GM10847 (cell line): ENCODE measurements around the gene ABL1.

Experiments used
- POLR2A ChIP-seq: IDR thresholded peaks from 2 replicates; pipeline ENCODE4 v1.6.1; 2011; ENCODE audit not compliant: insufficient read length; ENCODE audit errors: extremely low read depth

Gene ABL1

GRCh38 chr9:130921989-130922892 is 87.2 kb downstream of the ABL1 start:
- no peak for TF ChIP-seq POLR2A

- TF ChIP-seq POLR2A, result no peak
These were observed 88.0 kb downstream of the ABL1 start for GRCh38 chr9:130922893-130923610.

GRCh38 chr9:130923611-130924447 is 88.8 kb downstream of the ABL1 start:
- no peak for TF ChIP-seq POLR2A

GRCh38 chr9:130924448-130924788 is 89.4 kb downstream of the ABL1 start:
- no peak for TF ChIP-seq POLR2A

- TF ChIP-seq POLR2A, result no peak
These were observed 90.1 kb downstream of the ABL1 start for GRCh38 chr9:130925050-130925678.

- no peak for TF ChIP-seq POLR2A
These were observed 92.3 kb downstream of the ABL1 start for GRCh38 chr9:130927338-130927737.

- no peak for TF ChIP-seq POLR2A
These were observed 93.2 kb downstream of the ABL1 start for GRCh38 chr9:130927995-130928900.

GRCh38 chr9:130929571-130930038 is 94.6 kb downstream of the ABL1 start:
- TF ChIP-seq POLR2A, result no peak

GRCh38 chr9:130930132-130930803 is 95.2 kb downstream of the ABL1 start:
- TF ChIP-seq POLR2A, result no peak

- no peak for TF ChIP-seq POLR2A
These were observed 95.8 kb downstream of the ABL1 start for GRCh38 chr9:130930804-130931349.

- TF ChIP-seq POLR2A, result no peak
These were observed 96.6 kb downstream of the ABL1 start for GRCh38 chr9:130931508-130932254.

GRCh38 chr9:130932255-130933079 is 97.4 kb downstream of the ABL1 start:
- TF ChIP-seq POLR2A, result no peak
